Measurements from ENCODE around the gene CEACAM20.
A peak's percentile ranks its signal among the peaks of the same experiment; 100 is the strongest.

DNA sequence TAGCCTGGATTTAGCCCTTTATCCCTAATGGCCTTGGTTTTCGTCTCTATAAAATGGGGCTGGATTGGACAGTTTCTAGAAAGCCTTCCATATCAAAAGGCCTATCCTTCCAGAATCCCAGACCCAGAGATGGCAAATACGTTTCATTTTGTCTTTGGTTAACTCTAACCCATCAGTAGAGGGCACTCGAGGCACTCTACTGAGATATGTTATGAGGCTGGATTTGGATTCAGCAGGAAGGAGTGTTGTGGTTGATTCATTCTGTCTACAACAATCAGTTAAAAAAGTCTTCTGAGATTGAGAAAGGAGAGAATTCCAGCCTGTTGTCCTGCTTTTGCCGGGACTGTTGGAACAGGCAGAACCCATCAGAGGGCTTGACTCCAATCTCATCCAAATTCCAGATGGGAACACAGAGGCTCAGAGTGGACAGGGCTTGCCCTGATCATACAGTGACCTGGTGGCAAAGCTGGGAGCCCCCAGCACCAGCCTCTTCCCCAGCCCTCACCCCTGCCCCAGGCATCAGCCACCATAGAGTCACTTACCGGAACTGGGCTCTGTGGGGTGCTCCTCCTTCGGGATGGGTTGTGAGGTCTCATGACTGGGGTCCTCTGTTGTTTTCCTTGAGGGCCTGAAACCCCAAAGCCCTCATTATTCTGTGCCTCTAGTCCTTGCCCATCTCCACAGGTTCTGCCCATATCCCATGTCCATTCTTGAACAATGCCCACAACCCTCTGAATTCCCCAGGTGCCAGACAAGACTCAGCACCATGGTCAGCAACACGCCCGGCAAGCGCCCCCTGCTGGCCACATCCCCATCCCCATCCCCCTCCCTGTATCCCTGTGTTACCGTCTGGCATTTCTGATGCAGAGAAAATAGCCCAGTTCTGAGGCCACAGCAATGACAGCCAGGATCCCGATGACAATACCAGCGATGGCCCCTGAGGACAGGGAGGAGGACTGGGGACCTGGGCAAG is 16.9 kb downstream of the CEACAM20 start:
- TF ChIP-seq, protein P1, sequence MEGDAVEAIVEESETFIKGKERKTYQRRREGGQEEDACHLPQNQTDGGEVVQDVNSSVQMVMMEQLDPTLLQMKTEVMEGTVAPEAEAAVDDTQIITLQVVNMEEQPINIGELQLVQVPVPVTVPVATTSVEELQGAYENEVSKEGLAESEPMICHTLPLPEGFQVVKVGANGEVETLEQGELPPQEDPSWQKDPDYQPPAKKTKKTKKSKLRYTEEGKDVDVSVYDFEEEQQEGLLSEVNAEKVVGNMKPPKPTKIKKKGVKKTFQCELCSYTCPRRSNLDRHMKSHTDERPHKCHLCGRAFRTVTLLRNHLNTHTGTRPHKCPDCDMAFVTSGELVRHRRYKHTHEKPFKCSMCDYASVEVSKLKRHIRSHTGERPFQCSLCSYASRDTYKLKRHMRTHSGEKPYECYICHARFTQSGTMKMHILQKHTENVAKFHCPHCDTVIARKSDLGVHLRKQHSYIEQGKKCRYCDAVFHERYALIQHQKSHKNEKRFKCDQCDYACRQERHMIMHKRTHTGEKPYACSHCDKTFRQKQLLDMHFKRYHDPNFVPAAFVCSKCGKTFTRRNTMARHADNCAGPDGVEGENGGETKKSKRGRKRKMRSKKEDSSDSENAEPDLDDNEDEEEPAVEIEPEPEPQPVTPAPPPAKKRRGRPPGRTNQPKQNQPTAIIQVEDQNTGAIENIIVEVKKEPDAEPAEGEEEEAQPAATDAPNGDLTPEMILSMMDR (conservative IDR thresholded peaks at IDR 0.05; ENCODE audit: low read depth, low read length), result peak; percentile 77
- no peak for TF ChIP-seq EZH2 (IDR thresholded peaks at IDR 0.05; ENCODE audit: borderline replicate concordance, low read depth, low read length, poor library complexity, severe bottlenecking)

Data from A673 (cell line).